Subcutaneous adipose tissue (tissue), 4 donors: ENCODE results near the gene APELA. TPM values are rescaled to one million over a fixed set of nuclear protein-coding genes. Genes with fewer than 3 reads are reported as not detected.

Experiments used
- total RNA-seq, 4 donors: library from RNA; depleted of rRNA; stranded (reverse); fragments of >200 nt; gene quantifications; one replicate each; pipeline ENCODE4 v1.1.0, GENCODE V29; 2016
- TF ChIP-seq, protein P1 (sequence below): fragments of 450-650 bp; IDR thresholded peaks from one replicate; pipeline ENCODE4 v1.5.1; 2016; ENCODE audit warnings: low read depth, mild to moderate bottlenecking, control low read depth, antibody characterized with exemption, moderate library complexity

APELA gene
- total RNA-seq, 4 donors from 2014 or later, result not detected

DNA sequence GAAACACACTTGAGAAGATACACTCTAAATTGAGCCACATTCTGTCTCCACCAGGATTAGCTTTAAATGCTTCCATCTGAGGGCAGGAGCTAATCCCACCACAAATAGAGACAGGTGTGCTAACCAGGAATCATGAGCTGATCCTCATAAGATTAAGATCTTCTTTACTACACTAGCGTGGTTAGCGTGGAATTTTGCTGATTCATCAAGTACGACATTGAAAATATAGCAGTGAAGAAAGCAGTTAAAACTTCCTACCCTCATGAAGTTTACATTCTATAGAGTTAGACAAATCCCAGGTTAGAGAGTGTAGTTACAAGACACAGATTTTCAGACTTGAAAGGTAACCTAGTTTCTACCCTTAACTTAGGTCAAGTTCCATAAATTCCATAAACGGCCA lies 5.3 kb upstream of the APELA start:
- TF ChIP-seq, protein P1, sequence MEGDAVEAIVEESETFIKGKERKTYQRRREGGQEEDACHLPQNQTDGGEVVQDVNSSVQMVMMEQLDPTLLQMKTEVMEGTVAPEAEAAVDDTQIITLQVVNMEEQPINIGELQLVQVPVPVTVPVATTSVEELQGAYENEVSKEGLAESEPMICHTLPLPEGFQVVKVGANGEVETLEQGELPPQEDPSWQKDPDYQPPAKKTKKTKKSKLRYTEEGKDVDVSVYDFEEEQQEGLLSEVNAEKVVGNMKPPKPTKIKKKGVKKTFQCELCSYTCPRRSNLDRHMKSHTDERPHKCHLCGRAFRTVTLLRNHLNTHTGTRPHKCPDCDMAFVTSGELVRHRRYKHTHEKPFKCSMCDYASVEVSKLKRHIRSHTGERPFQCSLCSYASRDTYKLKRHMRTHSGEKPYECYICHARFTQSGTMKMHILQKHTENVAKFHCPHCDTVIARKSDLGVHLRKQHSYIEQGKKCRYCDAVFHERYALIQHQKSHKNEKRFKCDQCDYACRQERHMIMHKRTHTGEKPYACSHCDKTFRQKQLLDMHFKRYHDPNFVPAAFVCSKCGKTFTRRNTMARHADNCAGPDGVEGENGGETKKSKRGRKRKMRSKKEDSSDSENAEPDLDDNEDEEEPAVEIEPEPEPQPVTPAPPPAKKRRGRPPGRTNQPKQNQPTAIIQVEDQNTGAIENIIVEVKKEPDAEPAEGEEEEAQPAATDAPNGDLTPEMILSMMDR, result no peak

DNA sequence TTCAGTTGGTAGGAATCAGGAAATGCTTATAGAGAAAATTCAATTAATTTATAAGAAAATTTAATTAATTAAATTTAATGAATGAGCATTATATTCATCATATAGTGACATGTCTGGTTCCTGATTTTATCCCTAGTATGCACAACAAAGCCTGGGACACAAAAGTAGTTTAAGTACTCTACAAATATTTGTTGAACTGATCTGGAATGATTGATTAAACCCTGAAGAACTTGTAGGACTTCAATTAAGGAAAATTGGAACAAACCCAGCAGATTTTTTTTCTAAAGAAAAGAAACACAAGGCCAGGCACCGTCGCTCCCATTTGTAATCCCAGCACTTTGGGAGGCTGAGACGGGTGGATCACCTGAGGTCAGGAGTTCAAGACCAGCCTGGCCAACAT lies 4.5 kb upstream of the APELA start:
- TF ChIP-seq, protein P1, result no peak

DNA sequence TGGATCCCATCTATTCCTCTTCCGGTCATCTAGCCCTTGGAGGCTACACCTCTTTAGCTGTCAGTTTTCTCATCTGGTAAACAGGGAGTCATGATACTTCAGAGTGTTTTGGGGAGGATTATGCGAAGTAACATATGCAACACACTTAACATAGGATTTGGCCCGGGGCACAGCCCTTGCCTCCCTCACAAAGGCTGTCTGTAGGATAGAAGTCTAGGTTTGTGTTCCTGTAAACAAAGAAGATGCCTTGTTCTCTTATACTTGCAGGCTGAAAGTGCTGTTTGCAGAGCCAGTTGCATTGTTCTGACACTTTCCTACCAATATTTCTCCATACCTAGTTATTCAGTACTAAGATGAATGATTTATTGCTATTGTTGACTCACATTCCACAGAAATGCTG lies 2.2 kb upstream of the APELA start:
- TF ChIP-seq, protein P1, result no peak

DNA sequence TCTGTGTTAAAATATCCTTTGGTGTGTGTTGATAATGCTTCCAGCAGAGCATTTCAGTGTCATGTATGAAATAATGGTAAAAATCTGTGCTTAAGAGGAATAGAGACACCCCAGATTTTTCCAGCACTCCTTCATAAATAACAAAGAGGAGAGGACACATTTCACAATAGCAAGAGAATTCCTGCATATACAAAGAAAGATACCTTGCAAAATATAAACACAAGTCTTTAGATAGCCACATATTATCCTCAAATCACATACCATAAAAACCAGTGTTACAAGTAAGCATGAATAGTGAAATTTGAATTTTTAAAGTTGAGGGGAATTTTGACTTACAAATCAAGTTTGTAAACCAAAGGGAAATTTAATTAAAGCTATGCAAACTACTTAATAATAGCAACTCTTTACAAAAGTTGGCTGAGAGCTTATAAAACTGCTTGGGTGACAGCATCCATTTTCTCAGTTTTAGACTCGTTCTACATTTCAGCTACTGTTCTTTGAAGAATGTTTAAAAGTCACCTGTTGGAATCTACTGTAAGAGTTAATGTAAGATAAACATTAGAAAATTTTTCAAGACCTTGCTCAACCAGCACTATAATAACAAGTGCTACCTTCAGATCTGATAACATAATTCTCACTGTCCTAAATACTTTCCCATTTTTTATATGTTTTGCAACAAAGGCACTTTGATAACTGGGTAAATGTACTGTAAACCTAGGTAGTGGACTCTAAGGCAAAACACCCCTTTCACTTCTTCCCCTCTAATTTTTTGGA lies 3.7 kb downstream of the APELA start:
- TF ChIP-seq, protein P1, result no peak

DNA sequence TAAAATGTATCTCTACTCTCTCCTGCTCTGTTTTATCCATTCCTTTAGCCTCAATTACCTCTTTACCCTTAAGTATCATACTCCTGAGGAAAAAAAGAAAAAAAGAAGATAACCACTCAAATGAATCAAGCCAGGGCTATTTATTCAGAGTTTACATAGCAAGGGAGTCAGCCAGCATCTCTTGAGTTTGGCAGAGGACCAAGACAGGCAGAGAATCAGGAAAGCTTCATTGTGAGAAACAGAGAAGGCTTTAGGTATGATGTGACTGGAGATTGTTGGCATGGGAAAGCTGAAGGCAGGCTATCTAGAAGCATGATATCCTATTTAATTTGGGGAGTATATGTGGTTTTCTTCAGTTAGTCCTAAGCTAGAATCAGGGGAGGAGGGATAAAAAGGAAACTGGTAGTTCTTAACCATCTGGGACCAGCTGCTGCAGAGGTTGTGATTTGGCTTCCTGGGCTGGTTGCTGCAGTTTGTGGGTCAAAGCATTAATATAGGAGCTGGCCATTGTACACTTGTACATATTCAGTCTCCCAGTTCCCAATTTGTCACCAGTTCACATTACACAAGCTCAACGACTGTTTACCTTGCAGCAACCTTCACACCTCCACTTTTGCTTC lies 11.2 kb downstream of the APELA start:
- TF ChIP-seq, protein P1, result no peak

DNA sequence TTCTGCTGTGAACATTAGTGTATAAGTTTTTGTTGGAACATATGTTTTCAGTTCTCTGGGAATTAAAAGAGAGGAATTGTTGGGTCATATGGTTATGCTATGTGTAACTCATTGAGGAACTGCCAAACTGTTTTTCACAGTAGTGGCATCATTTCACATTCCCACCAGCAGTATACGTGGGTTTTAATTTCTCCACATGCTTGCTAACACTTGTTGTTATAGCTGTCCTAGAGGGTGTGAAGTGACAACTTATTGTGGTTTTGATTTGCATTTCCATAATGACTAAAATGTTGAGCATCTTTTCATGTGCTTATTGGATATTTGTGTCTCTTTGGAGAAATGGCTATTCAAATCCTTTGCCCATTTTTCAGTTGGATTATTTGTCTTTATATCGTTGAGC lies 13.7 kb downstream of the APELA start:
- TF ChIP-seq, protein P1, result no peak

DNA sequence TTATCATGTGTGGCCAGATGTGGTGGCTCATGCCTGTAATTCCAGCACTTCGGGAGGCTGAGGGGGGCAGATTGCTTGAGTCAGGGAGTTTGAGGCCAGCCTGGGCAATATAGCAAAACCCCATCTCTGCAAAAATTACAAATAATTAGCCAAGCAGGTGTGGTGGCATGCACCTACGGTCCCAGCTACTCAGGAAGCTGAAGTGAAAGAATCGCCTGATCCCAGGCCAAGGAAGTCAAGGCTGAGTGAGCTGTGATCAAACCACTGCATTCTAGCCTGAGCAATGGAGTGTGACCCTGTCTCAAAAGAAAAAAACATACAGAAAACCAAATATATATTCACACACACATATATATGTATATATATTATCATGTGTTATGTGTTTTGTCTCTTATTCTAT lies 15.0 kb downstream of the APELA start:
- TF ChIP-seq, protein P1, result no peak
